HS-5 (cell line): ENCODE data around the gene CCBE1.

Experiments used
- DNase-seq: peaks from one replicate; pipeline ENCODE4 v3.0.0-alpha.2; 2012; ENCODE audit warnings: low read depth

Gene CCBE1

DNA sequence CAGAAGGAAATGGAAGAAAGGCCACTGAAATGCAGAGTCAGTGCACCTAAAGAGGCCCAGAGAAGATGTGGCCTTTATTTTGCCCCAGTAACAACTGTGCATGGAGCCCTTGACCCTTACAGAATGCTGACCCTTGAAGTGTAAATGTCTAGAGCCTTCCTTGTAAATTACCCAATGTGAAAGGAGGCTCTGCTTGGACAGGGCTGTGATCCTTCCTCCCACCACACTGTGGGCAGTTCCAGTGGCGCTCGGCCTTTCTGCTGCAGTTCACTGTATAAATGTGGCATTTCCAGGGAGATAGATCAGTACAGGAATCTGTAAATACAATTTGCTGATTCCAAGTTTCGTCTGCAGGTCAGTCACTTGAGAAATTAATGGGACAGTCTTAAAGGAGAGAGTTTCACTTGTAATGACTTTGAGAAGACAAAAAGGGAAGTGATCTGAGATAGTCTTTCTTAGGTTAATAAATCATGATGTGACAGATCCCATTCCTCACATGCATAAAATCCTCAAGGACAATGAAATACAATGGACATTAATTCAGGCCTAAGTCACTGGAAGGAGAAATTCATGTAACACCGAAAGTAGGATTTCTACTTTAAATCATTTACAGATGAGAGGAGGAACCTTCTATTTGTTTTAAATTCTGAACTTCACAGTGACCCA is 204.3 kb downstream of the CCBE1 start:
- DNase-seq, result no peak

DNA sequence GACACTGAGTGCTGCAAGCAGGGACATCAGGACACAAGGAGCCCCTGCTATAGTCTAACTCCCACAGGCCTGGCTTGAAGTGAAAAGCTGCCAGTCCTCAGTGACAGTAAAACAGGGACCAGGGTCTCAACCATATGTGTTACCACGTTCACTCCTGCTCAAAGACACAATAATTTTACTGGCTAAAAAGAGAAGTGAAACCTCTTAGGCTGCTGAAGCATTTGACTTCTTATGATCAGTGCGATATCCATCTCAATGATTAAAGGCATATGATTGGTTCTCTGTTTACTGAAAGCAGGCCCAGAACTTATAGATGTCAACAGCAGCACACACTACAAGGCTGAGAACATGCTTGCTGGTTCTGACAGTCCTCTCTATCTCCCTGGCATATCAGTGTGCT is 208.3 kb downstream of the CCBE1 start:
- no peak for DNase-seq

DNA sequence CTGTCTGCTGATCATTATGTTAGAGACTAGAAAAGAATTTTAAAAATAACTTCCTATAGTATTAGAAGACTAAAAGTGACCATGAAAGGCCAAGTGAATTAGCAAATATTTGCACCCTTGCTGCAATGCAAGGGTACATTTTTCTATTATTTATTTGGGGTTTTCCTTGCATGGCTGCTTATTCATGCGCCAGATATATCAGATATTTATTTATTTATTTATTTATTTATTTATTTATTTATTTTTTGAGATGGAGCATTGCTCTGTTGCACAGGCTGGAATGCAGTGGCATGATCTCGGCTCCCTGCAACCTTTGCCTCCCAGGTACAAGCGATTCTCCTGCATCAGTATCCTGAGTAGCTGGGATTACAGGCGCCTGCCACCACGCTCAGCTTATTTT is 211.8 kb downstream of the CCBE1 start:
- no peak for DNase-seq

DNA sequence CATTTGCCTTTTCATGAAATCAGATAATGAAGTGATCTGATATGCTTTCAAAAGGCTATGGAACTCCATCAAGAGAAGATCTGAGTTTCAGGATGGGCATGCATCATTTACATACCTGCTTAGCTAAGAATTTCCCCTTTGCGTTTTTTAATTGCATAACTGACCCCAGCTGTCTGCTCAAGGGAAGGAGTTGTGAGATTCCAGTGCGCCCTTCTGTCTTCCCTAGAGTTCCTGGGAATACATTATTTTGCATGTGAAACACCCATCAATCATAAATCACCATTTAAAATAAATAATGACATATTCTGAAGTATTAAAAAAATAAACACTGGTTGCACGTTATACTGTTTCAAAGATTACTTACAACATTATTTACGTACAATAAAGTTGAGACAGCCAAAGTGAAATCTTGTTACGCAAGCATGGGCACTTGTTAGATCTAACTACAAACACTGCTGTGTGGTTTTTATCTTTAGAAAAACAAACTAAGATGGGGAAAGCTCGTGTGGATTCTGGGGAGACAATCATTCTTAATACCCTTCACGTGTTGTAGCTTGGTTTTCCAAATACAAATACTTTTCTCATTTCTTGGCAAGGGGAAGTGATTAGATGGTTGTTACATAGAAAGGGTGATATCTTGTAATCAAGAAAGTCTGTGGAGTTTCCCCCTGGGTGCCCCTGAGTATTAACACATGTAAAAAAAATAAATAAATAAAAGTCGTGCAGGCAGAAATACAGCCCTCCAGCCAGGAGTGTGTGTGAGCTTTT is 212.5 kb downstream of the CCBE1 start:
- no peak for DNase-seq

DNA sequence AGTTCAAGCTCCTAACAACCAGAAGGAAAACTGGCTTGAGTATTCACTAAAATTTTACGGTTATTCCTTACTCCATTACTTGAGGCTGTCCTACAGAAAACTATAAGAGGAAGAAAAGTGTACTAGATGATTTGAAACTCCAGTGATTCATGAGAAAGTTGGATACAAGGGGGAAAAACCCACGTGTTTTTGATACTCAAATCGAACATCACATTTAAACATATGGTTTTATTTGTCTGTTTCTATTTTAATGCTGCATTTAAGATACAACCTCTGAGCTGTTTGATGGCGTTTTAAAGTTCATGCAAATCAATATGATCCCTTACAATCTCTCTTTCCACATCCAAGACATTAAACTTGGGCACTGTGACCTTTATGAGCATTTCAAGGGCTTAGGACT is 213.1 kb downstream of the CCBE1 start:
- no peak for DNase-seq

DNA sequence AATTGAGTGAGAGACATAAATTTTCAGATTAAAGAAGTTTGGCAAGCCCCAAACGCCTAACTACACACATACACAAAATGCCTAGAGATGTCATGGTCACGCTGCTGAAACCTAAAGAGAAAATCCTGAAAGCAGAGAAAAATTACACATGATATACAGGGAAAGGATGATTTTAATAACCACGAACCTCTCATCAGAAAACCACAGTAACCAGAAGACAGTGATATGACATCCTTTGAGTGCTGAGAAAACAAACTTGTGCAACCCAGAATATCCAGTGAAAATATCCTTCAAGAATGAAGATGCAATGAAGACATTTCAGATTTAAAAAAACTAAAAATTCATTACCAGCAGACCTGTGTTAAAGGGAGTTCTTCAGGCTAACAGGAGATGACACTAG is 215.8 kb downstream of the CCBE1 start:
- DNase-seq, result no peak

DNA sequence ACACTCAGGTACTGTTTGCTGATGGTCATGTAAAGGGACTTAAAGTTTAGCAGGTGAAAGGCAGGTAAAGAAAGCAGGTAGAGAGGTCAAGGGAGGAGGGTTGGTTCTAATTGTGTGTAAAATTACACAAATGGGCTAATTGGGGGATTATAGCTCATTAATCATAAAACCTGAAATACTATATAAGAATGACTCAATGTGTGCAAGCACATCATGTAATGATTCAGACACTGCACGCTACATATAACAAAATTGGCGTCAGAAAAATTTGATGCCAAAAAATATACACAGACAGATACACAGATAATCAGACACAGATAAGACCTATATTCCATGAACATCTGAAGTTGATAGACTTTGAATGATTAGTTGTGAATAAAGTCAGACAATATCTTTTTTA is 217.4 kb downstream of the CCBE1 start:
- no peak for DNase-seq

DNA sequence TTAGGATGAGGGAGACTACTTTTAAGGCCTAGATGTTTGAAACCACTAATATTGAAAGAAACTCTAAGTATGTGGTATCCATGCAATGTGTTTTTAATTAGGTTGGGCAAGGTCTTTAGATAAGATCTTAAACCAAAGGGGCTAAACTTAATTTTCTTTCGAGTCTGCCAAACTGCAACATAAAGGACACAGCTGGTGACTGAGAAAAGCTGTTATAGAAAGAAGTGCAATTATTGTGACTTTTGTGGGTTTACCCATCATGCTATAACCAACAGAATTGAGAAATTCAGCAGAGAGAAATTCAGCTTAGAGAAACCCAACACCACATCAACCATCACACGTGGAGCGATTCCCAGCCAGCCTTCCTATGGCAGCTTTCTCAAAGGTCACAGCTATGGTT is 218.6 kb downstream of the CCBE1 start:
- no peak for DNase-seq

DNA sequence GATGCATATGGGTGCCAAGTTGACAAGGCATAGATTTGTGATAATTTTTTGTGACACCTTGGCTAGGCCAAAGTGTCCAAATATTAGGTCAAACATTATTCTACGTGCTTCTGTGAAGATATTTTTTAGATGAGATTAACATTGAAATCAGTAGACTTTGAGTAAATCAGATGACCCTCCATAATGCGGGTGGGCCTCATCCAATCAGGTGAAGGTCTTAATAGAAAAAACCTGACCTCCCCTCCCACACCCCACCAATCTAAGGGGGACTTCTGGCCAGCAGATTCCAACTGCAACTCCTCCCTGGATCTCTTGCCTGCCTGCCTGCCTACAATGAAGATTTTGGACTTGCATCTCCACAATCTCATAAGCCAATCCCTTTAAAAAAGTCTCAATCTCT is 219.4 kb downstream of the CCBE1 start:
- no peak for DNase-seq

DNA sequence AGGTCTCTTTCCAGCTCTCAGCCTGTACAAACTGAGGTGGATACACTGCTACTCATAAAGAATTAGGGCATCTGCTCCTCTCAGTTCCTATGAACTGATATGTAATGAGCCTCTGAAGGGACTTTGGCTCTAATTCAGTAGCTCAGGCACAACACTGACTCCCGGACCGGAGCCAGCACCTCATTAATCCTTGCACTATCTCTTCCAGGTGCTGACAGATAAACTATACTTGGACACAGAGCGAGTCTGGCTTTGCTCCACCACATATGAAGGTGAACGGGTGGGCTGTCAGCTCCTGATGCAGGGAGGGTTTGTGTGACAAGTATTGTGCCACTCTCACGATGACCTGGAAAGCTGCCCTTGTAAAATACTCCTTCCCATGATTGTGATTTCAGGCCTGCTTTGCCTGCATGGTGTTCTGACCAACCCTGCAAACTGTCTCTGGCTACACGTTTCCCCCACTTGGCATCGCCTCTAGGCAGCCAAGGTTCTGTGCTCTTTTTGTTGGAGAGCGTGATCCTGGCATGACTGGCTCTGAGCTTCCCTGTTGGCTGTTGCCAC is 226.6 kb downstream of the CCBE1 start:
- DNase-seq, result no peak

DNA sequence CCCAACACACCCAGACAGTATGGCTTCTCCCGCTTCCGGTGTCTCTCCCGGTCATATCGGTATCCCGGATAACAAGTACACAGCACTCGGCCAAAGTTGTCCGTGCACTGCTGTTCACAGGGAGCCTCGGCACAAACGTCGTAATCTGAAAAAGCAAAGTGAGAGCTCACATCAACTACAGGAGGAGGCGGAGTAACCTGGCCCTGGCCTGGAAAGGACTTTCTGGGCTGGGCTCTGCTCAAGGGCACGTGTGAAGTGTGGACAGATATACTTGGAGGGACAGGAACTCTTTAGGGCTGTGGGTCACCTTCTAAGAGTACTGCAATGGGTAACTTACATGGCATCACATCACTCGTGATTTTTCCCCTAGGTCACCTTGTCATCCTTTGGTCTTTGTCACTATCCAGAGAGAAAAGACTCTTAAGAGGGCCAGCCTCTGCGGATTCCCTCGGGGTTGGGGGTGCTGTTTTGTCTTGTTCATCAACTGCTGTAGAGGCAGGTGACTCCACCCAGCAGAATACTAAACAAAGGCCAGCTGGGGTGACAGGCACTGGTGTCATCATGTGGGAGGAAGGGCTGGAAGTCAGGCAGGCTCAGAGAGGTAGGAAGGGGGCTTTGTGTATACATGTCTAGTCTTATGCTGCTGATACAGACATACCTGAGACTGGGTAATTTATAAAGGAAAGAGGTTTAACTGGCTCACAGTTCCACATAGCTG is 227.6 kb downstream of the CCBE1 start:
- no peak for DNase-seq

DNA sequence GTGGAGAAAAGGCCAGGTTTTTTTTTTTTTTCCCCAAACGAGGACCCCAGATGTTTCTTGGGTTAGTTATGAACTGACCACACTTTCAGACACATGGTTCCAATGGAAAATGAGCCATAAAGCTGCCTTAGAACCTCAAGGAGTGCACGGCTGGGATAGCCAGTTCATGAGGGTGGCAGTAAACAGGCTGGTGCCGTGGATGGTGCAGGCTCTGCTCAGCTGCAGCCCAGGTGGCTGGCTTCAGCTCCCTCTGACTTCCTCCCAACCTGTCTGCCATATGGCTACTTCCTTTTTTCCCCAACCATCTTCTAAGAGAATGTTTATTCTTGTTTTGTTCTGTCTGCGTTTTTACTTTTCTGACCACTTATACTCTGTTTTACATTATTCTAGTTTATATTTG is 228.4 kb downstream of the CCBE1 start:
- no peak for DNase-seq

DNA sequence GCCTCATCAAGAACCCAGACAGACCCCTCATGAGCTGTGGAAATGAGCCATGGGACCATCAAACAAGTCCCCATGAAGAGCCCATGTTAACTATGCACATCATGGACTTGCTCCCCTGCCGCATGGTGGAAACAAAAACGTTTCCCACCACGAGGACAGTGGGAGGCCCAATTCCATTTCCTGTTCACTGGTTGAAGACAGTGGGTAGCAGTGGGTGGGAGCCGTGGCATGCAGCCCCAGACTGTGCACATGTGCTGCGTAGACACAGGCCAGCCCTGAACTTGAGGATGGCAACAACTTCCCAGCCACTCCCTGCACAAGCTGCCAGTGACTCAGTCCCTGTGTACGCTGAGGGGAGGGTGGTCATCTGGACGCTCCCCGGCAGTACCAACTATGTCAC is 229.7 kb downstream of the CCBE1 start:
- no peak for DNase-seq

DNA sequence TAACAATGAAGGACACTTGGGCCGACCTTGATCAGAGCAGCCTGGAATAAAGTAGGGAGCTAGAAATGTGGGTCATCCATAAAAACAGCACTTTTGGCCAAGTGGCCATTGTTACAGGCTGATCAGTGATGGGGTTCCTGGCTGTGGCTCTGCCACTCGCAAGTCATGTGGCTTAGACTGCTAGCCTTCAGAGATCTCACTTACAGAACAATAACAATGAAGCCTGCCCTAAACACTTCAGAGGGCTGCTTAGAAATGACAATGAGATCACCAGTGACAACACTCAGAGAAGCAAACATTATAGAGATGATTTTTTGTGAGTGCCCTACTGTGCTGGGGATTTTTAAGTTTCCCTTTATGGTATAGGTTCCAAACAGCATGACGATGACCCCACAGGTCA is 230.2 kb downstream of the CCBE1 start:
- DNase-seq, result no peak

DNA sequence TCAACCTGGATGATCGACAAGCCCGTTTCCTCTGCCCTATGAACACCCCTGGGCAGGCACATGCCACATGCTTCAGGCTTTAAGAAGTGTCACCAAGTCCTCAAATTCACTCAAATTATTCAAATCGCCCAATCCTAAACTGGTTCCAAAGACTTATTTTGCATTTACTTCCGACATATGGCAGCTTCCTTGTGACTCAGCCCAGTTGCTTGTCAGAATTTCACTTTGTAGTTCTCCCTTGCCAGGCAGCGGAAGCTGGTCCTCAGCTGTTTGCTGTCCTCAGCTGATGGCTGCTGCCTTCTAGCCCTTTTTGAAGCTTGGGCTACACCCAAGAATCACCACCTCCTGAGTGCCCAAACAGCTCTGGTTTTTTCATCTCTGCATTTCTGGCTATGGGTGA is 232.7 kb downstream of the CCBE1 start:
- no peak for DNase-seq

DNA sequence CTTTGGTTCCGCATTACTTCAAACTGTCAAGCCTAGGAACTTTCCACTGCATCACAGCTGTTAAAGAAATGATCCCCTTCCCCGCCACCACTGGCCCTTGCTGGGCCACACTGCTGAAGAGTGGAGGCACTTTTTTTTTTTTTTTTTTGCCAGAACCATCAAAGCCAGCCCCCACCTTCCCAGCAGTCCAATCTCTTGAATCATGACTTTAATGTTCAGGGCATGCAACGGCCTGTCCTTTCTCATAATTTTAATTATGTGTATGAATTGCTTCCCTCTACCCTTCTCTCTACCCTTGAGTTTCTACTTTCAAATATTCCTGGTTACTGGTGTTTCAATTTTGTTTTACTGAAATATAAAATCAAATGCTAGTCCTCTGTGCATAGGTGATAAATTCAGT is 236.1 kb downstream of the CCBE1 start:
- DNase-seq, result no peak

DNA sequence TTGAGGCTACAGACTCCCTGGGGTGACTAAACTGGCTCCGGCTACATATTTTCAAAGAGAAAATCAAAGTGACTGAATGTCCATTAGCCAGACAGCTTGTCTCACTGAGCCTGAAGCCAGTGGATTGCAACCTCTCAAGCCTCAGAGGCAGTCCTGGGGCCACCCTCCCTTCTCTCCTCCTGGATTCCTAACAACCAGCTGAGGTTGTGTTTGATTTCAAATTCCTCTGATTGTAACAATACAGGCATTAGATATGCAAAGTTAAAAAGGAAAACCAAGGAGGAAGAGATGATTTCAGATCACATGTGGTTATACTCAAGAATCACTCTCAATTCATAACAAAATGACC is 237.2 kb downstream of the CCBE1 start:
- no peak for DNase-seq

DNA sequence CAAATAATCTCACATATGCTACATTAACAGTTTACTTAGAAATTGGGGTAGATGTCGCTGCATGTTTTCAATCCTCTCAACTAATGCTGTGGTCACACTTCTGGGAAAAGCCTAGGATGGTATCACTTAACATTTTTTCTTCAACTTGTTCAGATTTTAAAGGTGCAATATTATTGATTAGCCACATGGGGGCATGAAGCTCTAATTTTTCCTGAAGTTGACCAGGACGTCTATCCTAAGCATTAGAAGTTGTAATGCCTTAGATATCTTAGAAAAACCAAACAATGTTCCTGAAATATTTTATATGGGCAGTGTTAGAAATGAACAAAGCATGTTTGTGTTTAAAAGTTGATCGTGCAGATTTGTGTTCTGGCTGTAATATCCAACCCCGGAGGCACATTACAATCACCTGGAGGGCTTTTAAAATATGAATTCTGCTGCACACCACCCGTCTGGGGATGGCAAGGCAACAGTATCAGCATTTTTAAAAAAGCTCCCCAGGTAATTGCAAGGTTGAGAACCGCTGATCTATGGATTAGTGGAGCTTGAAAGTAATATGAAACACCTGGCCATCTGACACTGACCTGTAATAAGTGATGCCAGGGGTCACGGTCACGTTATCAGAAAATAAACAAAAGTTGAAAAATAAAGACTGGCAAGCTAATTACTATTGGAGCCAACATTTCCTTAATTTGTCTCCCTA is 237.7 kb downstream of the CCBE1 start:
- no peak for DNase-seq

DNA sequence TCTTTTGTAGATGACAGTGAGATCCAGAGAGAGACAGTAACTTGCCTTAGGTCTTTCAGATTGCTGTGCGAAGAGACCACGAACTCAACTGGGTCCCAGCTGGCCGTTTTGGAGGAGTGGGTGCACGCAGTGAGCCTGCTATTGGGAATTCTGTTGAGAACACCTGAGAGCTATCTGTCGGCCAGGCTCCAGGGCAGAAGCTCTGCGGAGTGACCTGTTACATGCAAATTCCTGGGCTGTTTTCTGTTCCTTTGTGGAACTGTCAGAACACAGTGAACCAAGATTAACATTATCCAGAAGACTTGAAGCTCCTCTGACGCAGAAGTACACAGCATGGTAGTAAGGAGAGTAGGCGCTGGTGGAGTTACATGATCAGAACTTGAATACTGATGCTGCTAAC is 238.6 kb downstream of the CCBE1 start:
- DNase-seq, result no peak

DNA sequence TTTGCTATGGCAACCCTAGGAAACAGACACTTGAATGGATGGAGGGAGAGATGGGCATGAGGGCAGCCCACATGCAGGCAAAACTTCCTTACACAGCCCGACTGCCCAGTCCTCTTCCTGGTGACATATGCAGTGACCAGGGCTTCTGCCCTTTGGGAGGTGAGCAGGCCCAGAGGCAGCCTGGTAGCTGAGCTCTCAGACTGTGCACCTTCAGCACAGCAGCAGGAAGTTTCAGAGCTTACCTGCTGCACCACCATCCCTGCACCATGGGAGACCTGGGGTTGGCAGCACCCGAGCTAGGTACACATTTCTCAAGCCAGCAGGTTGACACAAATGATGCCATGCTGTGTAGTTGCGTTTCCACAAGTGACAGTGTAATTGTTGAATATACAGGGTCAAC is 240.6 kb downstream of the CCBE1 start:
- no peak for DNase-seq

DNA sequence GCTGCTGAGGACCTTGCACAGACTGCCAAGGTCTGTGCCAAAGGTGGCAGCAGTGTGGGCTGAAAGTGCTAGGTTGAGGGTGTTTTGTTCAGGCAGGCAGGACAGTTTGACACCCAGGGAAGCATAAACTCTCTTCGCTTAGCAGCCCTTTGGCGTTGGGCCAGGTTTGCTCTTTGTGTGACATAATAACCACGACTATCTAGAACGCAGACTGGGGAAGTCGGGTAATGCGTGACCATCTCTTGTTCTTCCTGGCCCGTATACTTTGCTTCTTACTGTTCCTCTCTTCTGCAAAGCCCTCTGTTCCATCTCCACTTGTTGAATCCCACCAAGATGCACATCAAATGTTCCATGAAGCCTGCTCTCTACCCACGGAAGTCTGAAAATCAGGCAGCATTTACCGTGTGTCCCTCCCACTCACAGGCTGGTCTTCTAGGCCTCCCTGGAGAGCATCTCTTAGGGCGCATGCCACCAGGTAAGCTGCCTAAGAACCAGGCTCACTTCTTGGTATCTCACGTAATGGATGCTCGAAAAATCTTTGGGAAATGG is 241.4 kb downstream of the CCBE1 start:
- DNase-seq, result no peak
